ENCODE measurements around the gene CYGB.
A peak's percentile ranks its signal among the peaks of the same experiment; 100 is the strongest.

The CYGB gene
- total RNA-seq = 0 to 0.72 reads per million in 2 donors

DNA sequence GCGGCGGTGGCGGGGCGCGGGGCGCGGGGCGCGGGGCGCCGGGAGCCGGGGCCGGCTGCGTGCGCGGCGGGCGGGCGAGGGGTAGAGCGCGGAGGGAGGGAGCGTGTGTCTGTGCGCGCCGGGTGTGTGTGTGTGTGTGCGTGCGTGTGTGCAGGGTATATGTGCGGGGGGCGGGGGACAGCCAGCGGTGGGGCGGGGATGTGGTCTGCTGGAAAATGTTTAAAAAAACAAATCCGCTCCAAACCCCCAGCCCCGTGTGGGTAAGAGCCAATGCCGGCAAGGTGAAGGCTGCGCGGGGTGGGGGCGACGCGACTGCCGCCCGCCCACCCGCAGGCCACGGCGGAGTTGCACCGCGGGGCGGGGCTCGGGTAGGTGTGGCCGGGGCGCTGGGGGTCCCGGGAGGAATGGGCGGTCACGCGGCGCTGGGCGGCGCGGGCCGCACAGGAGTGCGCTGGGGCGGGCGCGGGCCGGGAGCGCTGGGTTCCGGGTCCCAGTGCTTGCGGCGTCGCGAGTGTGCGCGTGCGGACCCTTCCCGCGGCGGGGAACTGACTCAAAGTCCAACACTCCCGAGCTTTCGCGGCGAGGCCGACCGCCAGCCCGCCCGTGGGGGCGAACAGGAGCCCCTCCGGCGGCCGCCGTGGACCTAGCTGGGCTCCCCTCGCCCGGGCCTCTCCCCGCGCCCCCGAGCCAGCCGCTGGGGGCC is at the start of gene CYGB:
CYGB (minus strand) TSS at position 132 of the 703 bp plus-strand sequence. CDS start 167 bp downstream, outside the sequence.
- no peak for DNase-seq

DNA sequence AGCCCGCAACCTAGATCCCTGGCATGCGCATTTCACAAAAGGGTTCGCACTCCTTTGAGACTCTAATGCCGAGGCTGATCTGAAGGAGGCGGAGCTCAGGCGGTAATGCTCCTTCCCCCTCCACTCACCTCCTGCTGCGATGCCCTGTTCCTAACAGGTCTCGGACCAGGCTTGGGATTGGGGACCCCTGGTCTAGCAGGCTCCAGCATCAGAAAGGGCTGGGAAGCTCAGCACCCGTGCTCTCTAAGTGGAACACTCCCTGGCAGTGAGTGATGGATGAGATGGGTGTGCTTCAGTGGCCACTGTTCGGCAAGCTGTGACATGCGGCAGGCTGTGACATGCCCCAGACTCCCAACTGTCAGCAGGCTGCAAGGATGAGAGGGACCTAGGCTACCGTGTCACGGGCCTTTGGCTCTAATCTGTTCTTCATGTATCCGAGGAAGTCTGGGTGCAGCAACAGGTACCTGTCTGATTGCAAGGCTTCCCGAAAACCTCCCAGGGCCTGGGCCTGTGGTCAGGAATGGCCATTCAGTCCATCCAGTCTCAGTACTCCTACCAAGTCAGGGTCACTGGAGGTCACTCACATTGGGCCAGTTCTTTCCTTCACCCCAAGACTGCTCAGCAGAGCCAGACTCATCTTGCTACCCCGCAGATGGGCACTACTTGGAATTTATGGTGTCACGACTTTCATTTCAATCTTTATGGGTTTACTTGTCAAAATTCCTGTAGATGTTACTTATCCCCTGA is 49.4 kb upstream of the CYGB start:
- DNase-seq = no peak

DNA sequence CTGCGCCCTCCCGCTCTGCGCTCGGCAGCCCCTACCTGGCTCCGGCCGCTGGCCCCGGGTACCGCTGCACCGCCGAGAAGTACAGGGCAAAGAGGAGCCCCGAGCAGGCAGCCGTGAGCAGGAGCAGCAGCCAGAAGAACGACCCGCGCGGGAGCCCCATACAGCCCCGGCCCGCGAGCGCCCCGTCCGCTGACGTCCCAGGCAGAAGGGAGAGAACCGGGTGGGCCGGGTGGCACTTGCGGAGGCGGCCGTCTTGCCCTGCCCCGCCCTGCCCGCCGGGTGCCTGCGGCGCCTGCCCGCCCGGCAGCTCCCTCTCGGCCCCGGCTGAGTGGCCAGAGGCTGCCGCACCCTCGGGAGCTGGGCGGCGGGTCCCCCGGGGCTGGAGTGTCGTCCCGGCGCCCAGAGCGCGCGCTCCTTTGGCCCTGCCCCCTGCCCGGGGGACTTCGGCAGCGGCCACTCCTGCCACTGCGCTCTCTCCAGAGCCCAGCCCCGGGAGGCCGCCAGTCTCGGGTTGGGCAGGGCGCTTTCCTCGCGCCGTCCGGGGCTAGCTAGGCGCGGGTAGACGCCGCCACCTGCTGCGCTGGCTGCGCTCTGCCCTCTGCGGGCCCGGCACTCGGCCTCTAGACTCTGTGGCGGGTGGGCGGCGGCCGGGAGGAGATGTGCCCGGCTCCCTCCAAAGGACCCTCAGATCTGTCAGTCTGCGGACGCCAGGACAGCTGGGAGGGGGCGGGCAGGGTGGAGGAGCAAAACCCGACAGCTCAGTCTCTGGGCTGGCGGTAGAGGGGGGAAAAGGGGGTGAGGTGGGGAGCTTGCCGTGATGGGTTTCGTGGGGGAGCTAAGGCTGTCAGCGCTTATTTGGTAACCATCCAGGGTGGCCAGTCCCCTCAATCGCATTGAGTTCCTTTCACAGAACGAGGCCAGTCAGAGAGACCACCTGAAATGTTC is 48.4 kb upstream of the CYGB start, which contains the start of gene ST6GALNAC2:
ST6GALNAC2 (minus strand) TSS at position 212 of the 945 bp plus-strand sequence; CDS start at position 160, 52 bp downstream.
- DNase-seq = peak; percentile 35

DNA sequence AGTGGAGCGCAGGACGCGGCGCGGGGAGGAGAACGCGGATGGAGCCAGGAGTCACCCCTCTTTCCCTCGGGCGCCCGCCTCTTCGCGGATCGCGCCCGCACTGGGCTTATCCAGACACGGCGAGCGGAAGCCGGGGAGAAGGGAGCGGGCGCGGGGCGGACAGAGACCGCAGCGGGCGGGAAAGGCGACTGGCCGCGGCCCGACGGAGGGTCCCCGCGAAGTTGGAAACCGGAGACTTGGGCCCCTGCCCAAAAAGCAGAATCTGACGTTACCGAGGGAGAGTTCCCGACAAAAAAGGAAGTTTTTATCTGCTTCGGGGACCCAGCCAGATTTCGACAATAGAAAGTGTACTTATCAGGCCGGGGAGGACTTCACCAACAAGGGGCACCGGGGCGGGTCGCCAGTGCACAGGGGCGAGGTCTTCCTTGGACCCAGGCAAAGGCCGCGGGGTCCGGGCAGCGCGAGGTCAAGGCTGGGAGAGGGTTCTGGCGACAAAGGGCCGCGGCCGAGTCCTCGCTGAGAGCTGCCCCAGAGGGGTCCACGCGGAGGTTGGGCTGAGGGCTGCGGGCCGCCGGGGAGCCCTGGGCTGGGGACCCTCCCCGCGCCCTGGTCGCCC is 47.6 kb upstream of the CYGB start:
- DNase-seq = no peak

DNA sequence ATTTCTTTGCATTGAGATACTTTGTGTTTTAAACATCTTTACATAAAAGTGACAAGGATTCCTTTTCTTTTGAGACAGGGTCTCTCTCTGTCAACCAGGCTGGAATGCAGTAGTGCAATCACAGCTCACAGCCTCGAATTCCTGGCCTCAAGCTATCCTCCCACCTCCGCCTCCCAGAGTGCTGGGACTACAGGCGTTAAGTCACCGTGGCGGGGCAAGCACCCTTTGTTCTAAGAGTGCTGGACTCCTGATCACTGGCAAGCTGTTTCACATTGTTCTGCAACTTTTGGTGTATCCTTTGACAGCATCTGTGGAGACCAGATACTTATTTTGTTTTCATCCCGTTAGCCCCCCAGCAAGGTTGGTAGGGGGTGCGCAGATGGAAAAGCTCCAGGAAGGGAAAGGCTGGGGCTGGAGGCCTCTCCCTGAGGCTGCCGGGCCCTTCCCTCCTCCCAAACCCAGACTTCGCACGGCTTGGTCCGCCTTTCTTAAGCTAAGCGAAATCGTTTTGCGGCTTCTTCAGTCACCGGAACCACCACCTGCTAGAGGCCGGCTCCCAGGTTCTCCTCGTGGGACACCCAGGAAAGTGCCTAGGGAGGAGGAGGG is 47.0 kb upstream of the CYGB start:
- DNase-seq = no peak

DNA sequence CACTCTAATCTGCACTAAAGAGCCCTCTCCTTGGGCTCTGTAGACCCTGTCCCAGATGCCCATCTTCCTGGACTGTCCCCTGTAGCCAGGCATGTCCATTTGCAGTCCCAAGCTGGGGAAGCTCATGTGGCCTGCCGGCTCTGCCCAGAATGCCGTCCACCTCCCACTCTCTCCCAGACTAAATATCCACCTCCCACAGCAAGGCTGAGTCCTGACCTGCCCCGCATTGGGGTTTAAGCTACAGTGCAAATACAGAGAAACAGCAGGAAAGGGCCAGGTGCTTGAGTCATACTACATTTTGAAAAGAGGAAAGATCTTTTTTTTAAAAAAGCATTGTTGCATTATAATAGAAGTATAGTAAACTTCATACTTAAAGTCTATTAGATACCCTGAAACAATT is 45.2 kb upstream of the CYGB start:
- no peak for DNase-seq

DNA sequence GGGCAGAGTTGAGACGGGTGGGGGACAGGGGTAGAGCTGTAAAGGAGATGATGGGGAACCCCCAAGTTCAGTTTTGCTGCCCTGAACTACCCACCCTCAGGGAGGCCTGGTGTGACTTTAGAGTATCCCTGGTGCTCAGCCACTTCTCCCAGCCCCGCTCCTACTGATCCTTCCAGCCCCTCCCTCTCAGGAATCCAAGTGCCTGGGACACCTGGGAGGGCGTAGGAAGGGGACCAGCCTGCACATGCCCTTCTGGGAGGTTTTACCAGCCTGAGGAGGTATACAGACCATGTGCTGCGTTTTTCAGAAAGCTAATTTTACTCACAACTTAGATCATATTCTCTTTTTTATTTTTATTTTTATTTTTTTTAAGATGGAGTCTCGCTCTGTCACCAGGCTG is 44.0 kb upstream of the CYGB start:
- no peak for DNase-seq

DNA sequence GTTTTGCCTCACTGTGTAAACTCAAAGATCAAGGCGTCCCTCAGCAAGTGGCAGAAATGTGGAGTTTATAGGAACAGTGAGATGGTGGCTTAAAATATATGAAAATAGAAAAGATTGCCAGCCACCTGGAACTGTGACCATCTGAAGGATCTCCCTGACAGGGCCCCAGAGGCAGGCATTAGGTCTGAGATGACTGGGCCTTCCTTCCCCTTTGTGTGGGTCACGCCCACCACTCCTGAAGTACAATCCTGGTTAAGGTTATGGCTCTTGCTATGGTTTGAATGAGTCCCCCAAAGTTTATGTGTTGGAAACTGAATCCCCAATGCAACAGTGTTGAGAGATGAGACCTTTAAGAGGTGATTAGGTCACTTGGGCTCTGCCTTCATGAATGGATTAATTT is 41.8 kb upstream of the CYGB start:
- DNase-seq = no peak

DNA sequence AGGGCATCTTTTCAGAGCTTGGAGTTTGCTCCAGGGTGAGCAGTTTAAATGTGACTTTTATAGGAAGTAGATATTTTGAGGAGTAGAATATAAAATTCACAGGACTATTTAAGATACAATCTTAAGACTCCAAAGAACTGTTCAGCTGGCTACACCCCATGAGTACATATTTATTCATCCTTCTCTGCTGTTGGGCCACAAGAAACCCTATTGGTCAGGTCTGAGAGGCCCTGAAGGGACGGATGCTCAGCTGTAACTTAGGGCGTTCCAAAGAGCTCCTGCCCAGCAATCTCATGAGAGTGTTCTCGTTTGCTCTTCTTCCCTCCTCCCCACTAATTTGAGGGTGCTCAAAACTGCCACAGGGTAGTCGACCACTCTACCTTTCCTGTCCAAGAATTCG is 40.9 kb upstream of the CYGB start:
- no peak for DNase-seq

DNA sequence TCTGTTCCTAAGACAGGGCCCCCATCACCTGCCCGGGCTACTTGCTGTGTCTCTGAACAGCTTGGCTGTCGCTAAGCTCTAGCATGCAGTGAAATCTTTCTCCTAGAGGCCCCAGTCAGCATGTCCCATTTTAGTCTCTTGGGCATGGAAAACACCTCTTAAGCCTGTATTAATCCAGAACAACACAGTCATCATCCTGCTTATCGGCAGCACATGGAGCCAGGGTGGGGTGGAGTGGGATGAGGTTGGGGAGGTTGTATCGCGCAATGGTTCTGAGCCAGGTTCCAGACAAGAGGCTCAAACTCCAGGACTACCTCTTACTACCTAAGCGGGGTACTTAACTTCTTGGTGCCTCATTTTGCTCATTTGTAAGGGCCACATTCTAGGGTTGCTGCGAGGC is 40.4 kb upstream of the CYGB start:
- no peak for DNase-seq

DNA sequence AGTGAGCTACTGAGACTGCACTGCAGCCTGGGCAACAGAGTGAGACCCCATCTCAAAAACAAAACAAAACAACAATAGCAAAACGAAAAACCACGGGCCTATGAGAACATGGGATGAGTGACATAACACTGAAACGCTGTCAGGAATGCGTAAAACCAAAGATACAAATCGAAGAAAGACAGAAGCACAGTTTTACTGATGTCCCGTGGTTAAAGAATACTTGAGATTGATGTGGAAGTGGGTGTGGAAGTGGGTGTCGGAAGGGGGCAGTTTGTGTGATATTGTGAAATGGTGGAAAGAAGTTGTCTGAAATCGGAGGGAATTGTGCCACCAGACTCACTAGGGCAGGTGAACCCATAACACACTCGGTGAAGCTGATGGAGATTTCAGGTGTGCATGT is 38.7 kb upstream of the CYGB start:
- no peak for DNase-seq

DNA sequence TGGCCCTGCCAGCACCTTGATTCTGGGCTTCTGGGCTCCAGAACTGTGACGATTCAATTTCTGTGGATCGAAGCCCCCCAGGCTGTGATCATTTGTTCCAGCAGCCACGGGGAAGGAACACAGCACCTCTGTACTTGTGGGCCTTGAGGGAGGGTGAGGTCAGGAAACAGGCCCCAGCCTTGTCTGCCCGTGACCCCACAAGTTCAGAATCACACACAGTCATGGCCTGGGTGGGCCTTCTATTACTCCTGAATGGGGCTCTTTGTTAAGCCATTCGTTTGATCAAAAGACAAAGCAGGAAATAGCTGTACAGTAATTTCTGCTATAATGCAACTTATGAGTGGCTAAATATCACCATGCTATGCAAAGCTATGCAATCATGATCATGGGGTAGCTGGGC is 38.1 kb upstream of the CYGB start:
- no peak for DNase-seq

DNA sequence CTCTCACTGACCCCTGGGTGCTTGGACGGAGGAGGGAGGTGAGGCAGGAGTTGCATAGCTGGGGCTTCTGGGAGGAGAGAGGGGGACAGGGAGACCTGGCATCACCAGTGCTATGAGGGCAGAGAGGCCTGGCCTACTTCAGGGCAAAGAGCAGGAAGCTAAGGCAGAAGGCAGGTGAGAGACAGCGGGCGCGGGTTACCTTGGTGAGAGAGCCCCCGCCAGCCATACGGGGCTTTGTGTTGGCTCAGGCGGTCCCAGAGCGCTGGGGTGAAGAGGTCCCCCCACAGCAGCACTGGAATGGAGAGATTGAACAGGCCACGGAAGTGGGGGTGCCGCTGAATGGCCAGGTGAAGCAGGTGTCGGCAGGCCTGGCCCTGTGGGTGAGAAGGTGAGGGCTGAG is 36.7 kb upstream of the CYGB start:
- DNase-seq = no peak

DNA sequence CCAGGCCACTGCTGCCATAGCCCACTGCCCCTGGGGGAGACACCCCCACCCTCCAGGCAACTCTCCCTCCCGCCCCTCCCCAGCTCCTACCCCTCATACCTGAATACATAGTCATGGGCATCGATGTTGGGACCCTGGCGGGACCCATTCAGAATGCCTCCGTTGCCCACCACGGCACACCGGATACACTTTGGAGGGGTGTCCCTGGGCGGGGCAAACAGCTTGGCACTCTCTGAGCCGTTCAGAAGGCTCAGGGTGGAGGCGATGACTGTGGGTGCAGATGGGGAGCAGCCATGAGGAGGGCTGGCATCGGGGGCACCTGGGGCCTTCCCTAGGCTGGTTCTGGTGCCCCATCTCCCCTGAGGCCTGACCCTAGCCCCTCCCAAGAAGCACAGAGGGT is 35.6 kb upstream of the CYGB start:
- DNase-seq = no peak

DNA sequence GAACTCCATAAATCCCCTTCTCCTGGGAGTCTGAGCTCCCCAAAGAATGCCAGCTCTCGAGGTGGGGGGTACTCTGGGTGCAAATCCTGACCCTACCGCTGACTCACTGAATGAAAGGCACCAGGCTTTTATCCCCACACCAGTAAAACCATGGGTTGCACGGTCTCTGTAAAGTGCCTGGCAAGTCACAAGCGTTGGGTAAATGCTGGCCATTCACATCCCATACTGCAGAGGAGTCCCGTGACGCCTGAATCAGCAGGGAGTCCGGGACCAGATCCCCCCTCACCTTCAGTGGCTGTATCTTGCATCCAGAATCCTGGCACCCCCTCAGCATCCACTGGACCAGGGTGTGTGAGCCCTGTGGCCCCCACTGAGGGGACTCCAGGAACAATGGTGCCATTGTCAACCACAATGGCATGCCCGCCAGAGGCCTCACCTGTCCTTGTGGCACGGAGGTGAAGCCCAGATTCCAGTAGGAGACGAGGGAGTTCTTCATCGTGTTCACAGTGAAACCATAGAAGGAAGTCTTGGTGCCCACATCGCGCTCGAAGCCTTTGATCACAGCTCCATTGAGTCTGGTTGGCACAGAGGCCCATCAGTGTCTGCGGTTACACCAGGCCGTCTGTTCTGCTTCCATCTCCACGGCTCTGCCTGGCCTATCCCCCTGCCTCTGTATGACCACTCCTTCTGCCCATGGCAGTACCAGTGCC is 34.8 kb upstream of the CYGB start:
- no peak for DNase-seq

DNA sequence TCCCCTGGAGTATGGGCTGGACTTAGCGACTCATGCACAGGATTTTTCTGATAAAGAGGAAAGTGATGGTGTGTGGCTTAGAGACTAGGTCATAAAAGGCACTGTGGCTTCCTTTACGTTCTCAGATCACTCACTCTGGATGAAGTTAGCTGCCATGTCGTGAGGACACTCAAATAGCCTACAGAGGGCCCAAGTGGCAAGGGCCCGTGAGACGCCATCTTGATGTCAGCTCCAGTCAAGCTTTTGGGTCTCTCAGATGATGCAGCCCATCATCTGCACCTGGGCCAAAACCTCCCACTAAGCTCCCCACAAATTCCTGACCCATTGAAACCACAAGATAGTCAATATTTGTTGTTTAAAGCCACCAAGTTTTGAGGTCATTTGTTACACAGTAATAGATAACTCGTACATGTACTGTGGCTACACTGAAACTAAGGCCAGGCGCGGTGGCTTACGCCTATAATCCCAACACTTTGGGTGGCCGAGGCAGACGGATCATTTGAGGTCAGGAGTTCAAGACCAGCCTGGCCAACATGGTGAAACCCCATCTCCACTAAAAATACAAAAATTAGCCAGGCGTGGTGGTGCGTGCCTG is 33.5 kb upstream of the CYGB start:
- no peak for DNase-seq

DNA sequence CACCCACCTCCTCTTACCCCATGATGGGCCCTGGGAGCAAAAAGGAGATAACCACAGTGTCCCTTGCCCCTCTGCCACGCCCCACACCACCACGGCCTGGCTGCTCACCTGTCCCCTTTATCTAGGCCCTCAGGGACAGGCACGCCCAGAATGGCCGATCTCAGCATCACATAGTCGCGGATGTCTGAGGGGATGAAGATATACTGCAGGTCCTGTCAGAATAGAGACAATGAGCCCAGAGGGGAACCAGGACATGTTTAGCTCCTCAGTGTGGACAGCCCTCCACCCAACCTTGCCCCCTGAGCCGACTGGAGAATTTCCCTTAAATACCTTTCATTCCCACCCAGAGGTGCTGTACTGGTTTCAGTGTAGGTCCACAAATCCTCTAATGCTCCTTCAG is 32.9 kb upstream of the CYGB start:
- no peak for DNase-seq

DNA sequence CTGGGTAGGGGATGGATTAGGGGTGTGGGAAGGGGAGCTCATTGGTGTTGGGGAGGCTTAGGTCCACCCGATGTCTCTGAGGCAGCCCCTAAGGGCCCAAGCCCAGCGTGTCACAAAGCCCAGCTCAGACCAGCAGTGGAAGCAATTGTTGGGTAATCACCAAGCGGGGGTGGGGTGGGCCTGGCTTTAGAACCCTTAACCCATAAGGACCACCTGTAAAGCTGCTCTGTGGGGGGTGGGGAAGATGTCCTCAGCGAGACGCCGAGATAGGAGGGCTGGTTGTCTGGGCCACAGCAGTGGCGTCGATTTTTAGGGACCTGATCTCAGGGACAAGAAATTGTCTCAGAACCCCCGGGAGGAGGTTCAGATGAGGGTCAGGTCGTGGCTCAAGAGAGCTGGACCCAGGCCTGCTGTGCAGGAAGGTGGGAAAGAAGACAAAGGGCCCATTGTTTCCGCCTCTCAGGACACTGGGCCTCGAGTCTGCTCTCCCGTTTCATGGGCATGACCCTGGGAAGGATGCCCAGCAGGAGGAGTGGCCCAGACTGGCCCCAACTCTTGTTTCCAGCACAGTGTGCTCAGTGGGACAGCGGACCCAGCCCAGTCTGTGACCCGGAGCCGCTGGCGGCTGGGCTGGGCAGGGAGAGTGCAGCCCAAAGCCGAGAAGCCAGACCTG is 32.2 kb upstream of the CYGB start:
- DNase-seq = no peak

DNA sequence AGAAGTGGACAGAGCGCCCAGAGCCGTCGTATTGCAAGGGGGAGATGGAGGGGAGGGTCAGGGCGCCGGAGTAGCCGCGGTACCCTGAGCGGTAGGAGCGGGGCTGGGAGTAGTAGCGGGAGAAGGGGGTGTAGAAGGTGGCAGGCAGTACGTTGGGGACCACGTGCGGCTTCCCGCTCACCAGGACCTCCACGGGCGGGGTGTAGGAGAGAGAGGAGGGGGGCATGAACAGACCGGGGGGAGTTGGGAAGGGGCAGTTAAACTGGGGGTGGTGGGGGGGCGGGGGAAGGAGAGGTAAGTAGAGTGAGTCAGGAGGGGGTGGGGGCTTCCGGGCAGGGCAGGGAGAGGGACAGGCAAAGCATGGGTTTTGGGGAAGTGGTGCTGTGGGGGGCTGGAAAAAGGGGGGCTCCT is 31.3 kb upstream of the CYGB start:
- no peak for DNase-seq

DNA sequence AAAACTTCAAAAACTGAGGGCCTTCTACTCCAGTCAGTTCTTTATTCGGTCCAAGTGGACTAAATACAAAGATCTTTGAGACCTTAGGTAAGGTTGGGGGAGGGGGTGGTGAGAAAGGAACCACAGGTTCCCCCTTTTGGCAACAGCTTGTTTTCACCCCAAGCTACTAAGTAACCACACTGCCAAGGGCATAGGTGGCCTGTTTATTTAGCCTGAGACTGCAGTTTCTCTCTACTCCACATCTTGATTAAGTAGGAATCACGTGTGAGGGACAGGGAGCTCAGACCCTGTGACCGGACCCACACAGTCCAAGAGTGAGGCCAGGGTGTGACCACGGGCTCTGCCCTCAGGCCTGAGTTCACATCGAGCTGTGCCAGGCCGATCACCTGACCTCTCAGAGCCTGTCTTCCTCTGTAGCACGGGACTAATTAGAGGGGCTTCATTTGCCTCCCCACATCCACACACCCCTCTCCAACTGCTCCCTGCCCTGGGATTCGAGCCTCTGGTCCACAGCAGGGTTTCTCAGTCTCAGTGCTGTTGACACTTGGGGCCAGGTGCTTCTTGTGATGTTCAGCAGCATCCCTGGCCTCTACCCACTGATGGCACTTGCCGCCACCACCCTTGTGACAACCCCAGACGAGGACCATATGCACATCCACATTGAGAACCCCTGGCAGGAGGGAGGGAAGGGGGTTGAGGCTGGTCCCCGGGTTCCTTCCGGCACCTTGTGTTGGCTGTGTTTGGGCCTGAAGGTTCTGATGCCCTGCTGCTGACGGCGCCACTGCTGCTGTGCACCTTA is 30.3 kb upstream of the CYGB start:
- DNase-seq = no peak
